Stimulated activated CD4-positive, alpha-beta T cell treated with anti-CD3 and anti-CD28 coated beads, Interleukin-15, amount 100 ng/mL, for 48 hours (primary cell): ENCODE measurements around the gene PFKFB3.

Experiments used
- DNase-seq, 2 donors: peaks; one replicate each; pipeline ENCODE4 v3.0.0-alpha.2; 2020; ENCODE audit warnings: low read depth in 2 of 2

PFKFB3 gene

DNA sequence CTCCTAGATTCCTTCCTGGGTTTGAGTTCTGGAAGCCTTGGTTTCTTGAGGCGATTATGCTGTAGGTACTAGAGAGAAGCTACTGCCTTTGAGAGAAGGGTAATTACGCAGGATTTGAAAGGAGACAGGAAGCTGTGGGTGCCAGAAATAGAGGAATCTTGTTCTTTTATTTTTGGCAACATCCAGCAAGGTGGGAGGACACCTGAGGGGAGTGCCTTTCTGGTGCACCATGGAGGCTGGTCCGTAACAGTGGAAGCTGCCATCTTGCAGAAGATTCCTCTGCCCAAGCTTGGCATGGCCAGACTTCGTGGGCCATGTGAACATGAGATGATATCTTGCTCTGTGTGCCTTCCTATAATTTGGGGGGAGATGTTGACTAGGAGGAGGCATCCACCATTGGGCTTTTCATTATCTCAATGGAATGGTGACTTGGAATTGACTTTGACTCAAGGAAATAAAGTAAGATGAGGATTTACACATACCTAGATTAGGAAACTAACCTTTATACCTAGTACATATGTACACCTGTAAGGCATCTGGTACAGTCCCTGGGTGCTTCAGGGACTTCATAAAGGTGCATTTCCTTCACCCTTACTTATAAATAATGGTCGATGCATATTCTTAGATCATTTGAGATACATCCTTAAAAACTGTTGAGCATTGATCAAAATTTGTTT is 98.2 kb downstream of the PFKFB3 start:
- no peak for DNase-seq

DNA sequence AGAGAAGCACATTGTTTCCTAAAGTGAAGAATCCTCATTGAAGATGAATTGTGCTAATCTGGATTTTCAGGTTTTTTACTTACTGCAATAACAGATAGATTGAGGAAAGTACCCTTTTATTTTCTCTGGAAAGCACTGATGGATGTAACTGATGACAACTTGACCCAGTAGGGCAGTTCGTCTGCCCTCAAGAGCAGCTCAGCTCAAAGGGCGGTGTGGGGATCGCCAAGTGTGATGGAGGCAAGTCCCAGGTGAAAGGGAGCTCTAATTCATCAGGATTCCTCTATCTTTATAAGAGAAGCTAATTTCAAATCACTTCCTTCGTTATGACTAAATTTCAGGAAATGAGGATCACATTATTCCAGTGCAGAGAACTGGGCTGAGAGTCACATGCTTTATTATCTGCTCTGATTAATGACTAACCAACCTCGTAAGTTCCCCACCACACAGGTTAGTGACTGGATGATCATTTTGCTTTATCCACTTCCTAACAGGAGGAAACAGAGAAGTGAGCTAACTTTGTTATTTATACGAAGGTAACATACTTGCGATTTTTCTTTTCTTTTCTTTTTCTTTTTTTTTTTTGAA is 98.8 kb downstream of the PFKFB3 start:
- DNase-seq: no peak
